ENCODE measurements around the gene GNB1. TPM values are rescaled to one million over a fixed set of nuclear protein-coding genes. Genes with fewer than 3 reads are reported as not detected.

Gene GNB1
- total and polyA plus RNA-seq, 2 of the 4 experiments (the other 2 are of a cell fraction) = 73.5 to 371 TPM

- Histone ChIP-seq H3K4me3 (ENCODE audit: insufficient read depth, low read depth, low read length) (no peak overlapping the region), H3K79me1 (ENCODE audit: low read depth in 1 of 2, low read length in 2 of 2) (no peaks in the 10 kb centered on the region), H4K91ac (ENCODE audit: insufficient read depth, low read depth, low read length) (no peak overlapping the region), H3K9ac (ENCODE audit: low read depth, low read length) (no peak overlapping the region), H3K27ac (ENCODE audit: insufficient read depth, low read length) (no peak overlapping the region), H3K14ac (replicated peaks; ENCODE audit: low read depth, low read length) (no peak overlapping the region), H2AK5ac (ENCODE audit: low read depth, low read length) (no peak overlapping the region), H3K18ac (ENCODE audit: low read depth, low read length) (no peak overlapping the region), H3K36me3 (ENCODE audit: control insufficient read depth, insufficient read depth, low read length) (no peaks in the 10 kb centered on the region), H3K27me3 (ENCODE audit: control insufficient read depth, insufficient read depth, low read length) (peaks cover 5% of the 10 kb centered on the region; the same call in 1 of the 2 replicates), H2BK5ac (ENCODE audit: low read depth, low read length, poor library complexity, severe bottlenecking) (no peak overlapping the region), H2AFZ (replicated peaks; ENCODE audit: low read length, poor library complexity) (no peak overlapping the region), H3K9me3 (ENCODE audit: control insufficient read depth, insufficient read depth, low read length) (no peaks in the 10 kb centered on the region), H3K4me1 (ENCODE audit: control insufficient read depth, insufficient read depth, low read length) (peaks cover 2% of the 10 kb centered on the region; the same call in 1 of the 2 replicates), H2BK120ac (ENCODE audit: low read depth, low read length) (no peak overlapping the region), H2BK15ac (ENCODE audit: low read depth, low read length) (no peak overlapping the region), H3K9me1 (ENCODE audit: insufficient read depth, low read length) (peaks cover 4% of the 10 kb centered on the region; the same call in 1 of the 2 replicates), H4K20me1 (ENCODE audit: insufficient read depth, low read length) (no peaks in the 10 kb centered on the region), H4K5ac (ENCODE audit: low read depth, low read length) (no peak overlapping the region), H3K4me2 (ENCODE audit: low read depth, low read length) (no peak overlapping the region), H3K4ac (ENCODE audit: low read depth, low read length) (no peak overlapping the region), H4K8ac (ENCODE audit: low read depth in 2 of 2, low read length in 2 of 2) (no peak overlapping the region), H2BK20ac (ENCODE audit: low read depth, low read length) (no peak overlapping the region), H2AK9ac (replicated peaks; ENCODE audit: low read depth, low read length, poor library complexity) (no peak overlapping the region), H3K56ac (ENCODE audit: extremely low read depth, insufficient read depth, low read length) (no peak overlapping the region), H3K23ac (ENCODE audit: low read depth, low read length) (no peak overlapping the region)
- ATAC-seq (ENCODE audit: low read depth) (no peak), DNase-seq (no peak)
- intact Hi-C loops (cut with micrococcal nuclease) = no loop called here
- dilution Hi-C loops (cut with HindIII; ENCODE audit: low sequenced_read_pairs, unreplicated experiment) = no loop called here
- BruUV-seq (replicated peaks) = no TSS peak
- WGBS, 2 experiments (ENCODE audit: extremely low coverage in 2 of 2, insufficient read length in 1 of 2) = 56% methylated on average over 7 of the region's 29 CpGs; no CpG with 5 or more reads in 1 of the 2 experiments
- ChIA-PET POLR2A (ENCODE audit: unreplicated experiment) (no interaction called here), CTCF (interaction anchor here (1.1 kb wide), 1 partner anchor 217 kb away, joined by 3 read pairs; no protein-coding TSS in a partner anchor)
- in situ Hi-C loops (cut with MboI; ENCODE audit: low sequenced_read_pairs) = no loop called here
- TF ChIP-seq CHD1 (IDR thresholded peaks at IDR 0.05; ENCODE audit: low read depth, low read length) = no peak
- TF ChIP-seq FOS (IDR thresholded peaks at IDR 0.05; ENCODE audit: low read depth, low read length) = no peak
- TF ChIP-seq RCOR1 (IDR thresholded peaks at IDR 0.05; ENCODE audit: insufficient replicate concordance, low read length) = no peak
- TF ChIP-seq MAZ (IDR thresholded peaks at IDR 0.05; ENCODE audit: borderline replicate concordance, low read depth, low read length) = no peak
- TF ChIP-seq USF2 (IDR thresholded peaks at IDR 0.05; ENCODE audit: low read depth, low read length) = no peak
- TF ChIP-seq MXI1 (IDR thresholded peaks at IDR 0.05; ENCODE audit: borderline replicate concordance, low read depth, low read length) = no peak
- TF ChIP-seq POLR2A (IDR thresholded peaks at IDR 0.05; ENCODE audit: low read depth, low read length) = no peak
- TF ChIP-seq CTCF (conservative IDR thresholded peaks at IDR 0.05; ENCODE audit: low read depth, low read length) = no peak
- TF ChIP-seq CEBPB (IDR thresholded peaks at IDR 0.05; ENCODE audit: low read depth, low read length) = no peak
- TF ChIP-seq MAFK (IDR thresholded peaks at IDR 0.05; ENCODE audit: low read depth, low read length) = no peak
- TF ChIP-seq SMC3 (IDR thresholded peaks at IDR 0.05; ENCODE audit: low read depth, low read length) = no peak
- no peak for TF ChIP-seq NFE2L2 (IDR thresholded peaks at IDR 0.05; ENCODE audit: low read depth, low read length)
- TF ChIP-seq RFX5 (IDR thresholded peaks at IDR 0.05; ENCODE audit: low read depth, low read length) = no peak
- TF ChIP-seq ELK1 (IDR thresholded peaks at IDR 0.05; ENCODE audit: borderline replicate concordance, low read depth, low read length) = no peak
Observed at GRCh38 chr1:1922956-1923833, 32.3 kb upstream of the GNB1 start.

All from IMR-90 (cell line).